GM23248 (cell line): ENCODE results near the gene OIP5.

ENCODE experiments used
- EZH2 ChIP-seq: fragments of 200-600 bp; sonication (generic); IDR thresholded peaks from 2 replicates; pipeline ENCODE4 v1.6.1; 2018; ENCODE audit warnings: antibody characterized with exemption, mild to moderate bottlenecking; ENCODE audit not compliant: insufficient read depth, poor library complexity, severe bottlenecking
- EZH2phosphoT487 ChIP-seq: fragments of 200-600 bp; sonication (generic); IDR thresholded peaks from 2 replicates; pipeline ENCODE4 v1.6.1; 2018; ENCODE audit warnings: antibody characterized with exemption, moderate library complexity, mild to moderate bottlenecking, low read depth; ENCODE audit not compliant: insufficient read depth

GRCh38 chr15:41279535-41280283, 52.7 kb downstream of the OIP5 start:
- TF ChIP-seq EZH2phosphoT487 (no peak), EZH2 (no peak)
